Keratinocyte (primary cell): ENCODE results near the gene GAL. TPM values are rescaled to one million over a fixed set of nuclear protein-coding genes. Genes with fewer than 3 reads are reported as not detected.

Experiments used
- DNase-seq: peaks from one replicate; pipeline ENCODE4 v3.0.0-alpha.2; 2011; ENCODE audit warnings: low read depth, missing footprints, low spot score
- FAIRE-seq: peaks from 2 replicates; lab custom pipeline; 2011; peaks lifted over from hg19 to GRCh38; lab: Jason Lieb, UNC
- H2AFZ ChIP-seq: 2 replicates; pipeline ENCODE4 v1.6.0; 2012; ENCODE audit warnings: low read length, control low read depth, inconsistent platforms; ENCODE audit not compliant: control insufficient read depth
- H3K27ac ChIP-seq: 2 replicates; pipeline ENCODE4 v1.5.1; 2011; ENCODE audit warnings: low read length; ENCODE audit not compliant: control insufficient read depth, insufficient read depth
- H3K27me3 ChIP-seq: 3 replicates; pipeline ENCODE4 v1.6.0; 2011; ENCODE audit warnings: low read length; ENCODE audit not compliant: control insufficient read depth, insufficient read depth; ENCODE audit errors: extremely low read depth
- H3K36me3 ChIP-seq, 2 experiments: 2 replicates in 1 of 2; 3 replicates in 1 of 2; pipeline ENCODE4 v1.5.1; 2011; ENCODE audit warnings: low read length in 2 of 2, mild to moderate bottlenecking in 1 of 2; ENCODE audit not compliant: control insufficient read depth in 2 of 2, insufficient read depth in 2 of 2; ENCODE audit errors: extremely low read depth in 1 of 2
- H3K4me1 ChIP-seq: 3 replicates; pipeline ENCODE4 v1.5.1; 2011; ENCODE audit warnings: low read length; ENCODE audit not compliant: control insufficient read depth, insufficient read depth; ENCODE audit errors: extremely low read depth
- H3K4me2 ChIP-seq: 3 replicates; pipeline ENCODE4 v1.6.0; 2011; ENCODE audit warnings: low read depth, low read length; ENCODE audit not compliant: control insufficient read depth, insufficient read depth; ENCODE audit errors: extremely low read depth
- H3K4me3 ChIP-seq, 3 experiments: fragments of 200-600 bp in 1 of 3; sonication (generic) in 1 of 3; 2 replicates in 2 of 3; 3 replicates in 1 of 3; pipeline ENCODE4 v1.5.1; 2011 to 2016; ENCODE audit warnings: low read length in 3 of 3, mild to moderate bottlenecking in 3 of 3, control low read depth in 2 of 3, inconsistent platforms in 1 of 3, low read depth in 1 of 3, mixed read lengths in 1 of 3, mixed run types in 1 of 3, moderate library complexity in 1 of 3; ENCODE audit not compliant: control insufficient read depth in 2 of 3, insufficient read depth in 2 of 3; ENCODE audit errors: extremely low read depth in 1 of 3
- H3K79me2 ChIP-seq: 2 replicates; pipeline ENCODE4 v1.6.0; 2012; ENCODE audit warnings: low read length; ENCODE audit not compliant: control insufficient read depth, insufficient read depth
- H3K9ac ChIP-seq: 3 replicates; pipeline ENCODE4 v1.6.0; 2011; ENCODE audit warnings: low read length; ENCODE audit not compliant: control insufficient read depth, insufficient read depth; ENCODE audit errors: extremely low read depth
- H3K9me1 ChIP-seq: 3 replicates; pipeline ENCODE4 v1.6.0; 2011; ENCODE audit warnings: low read length; ENCODE audit not compliant: control insufficient read depth, insufficient read depth; ENCODE audit errors: extremely low read depth
- H3K9me3 ChIP-seq: 2 replicates; pipeline ENCODE4 v1.5.1; 2012; ENCODE audit warnings: low read depth, low read length; ENCODE audit not compliant: control insufficient read depth
- H4K20me1 ChIP-seq: 3 replicates; pipeline ENCODE4 v1.6.0; 2011; ENCODE audit warnings: low read length; ENCODE audit not compliant: control insufficient read depth, insufficient read depth; ENCODE audit errors: extremely low read depth
- EZH2 ChIP-seq: IDR thresholded peaks from one replicate; pipeline ENCODE4 v1.6.1; 2012; ENCODE audit warnings: inconsistent platforms, mild to moderate bottlenecking, low read length, moderate library complexity
- dilution Hi-C: fragments of 300-500 bp; cut with MboI; formaldehyde crosslinking; loops from one replicate; pipeline ENCODE4 v1.7.0; 2020; ENCODE audit warnings: low sequenced_read_pairs; ENCODE audit not compliant: extremely low pct_ligation_motif_present
- polyA plus RNA-seq, 5 experiments: library from polyadenylated mRNA; depleted of rRNA in 3 of 5; stranded (reverse) in 3 of 5; stranded (forward) in 1 of 5; unstranded in 1 of 5; fragments of >200 nt; gene quantifications; 1 replicate in 1 of 5; 2 replicates in 3 of 5; 3 replicates in 1 of 5; pipeline versions ENCODE4 v1.2.1 to v1.2.3, GENCODE V29; 2011 to 2012; ENCODE audit warnings: missing spikeins in 2 of 5, low read depth in 1 of 5, low replicate concordance in 1 of 5
- TF ChIP-seq, protein P1 (sequence below), 3 experiments: IDR thresholded peaks in 1 of 3; conservative IDR thresholded peaks in 1 of 3; optimal IDR thresholded peaks in 1 of 3; 2 replicates in 2 of 3; 3 replicates in 1 of 3; pipeline versions ENCODE3 to v1.5.1; 2011; ENCODE audit warnings: low read length in 3 of 3, mild to moderate bottlenecking in 3 of 3, moderate library complexity in 2 of 3, control low read depth in 1 of 3, inconsistent platforms in 1 of 3; ENCODE audit not compliant: insufficient read depth in 2 of 3; ENCODE audit errors: extremely low read depth in 1 of 3

Gene GAL
- polyA plus RNA-seq, 1 donor (not counting 4 experiments of a cell fraction or from before 2014, with no cell fraction given), result 2.2 TPM

GRCh38 chr11:68692115-68692514 is 7.8 kb downstream of the GAL start:
- H3K9ac ChIP-seq, result no peak overlapping the region
- peaks cover 17% of the 10 kb centered on the region for H3K27me3 ChIP-seq
- dilution Hi-C loops, result no loop called here
- DNase-seq, result no peak
- H3K27ac ChIP-seq, result no peak overlapping the region
- H3K4me2 ChIP-seq, result no peak overlapping the region
- no peaks in the 10 kb centered on the region for H4K20me1 ChIP-seq
- no peak for FAIRE-seq
- TF ChIP-seq, protein P1, sequence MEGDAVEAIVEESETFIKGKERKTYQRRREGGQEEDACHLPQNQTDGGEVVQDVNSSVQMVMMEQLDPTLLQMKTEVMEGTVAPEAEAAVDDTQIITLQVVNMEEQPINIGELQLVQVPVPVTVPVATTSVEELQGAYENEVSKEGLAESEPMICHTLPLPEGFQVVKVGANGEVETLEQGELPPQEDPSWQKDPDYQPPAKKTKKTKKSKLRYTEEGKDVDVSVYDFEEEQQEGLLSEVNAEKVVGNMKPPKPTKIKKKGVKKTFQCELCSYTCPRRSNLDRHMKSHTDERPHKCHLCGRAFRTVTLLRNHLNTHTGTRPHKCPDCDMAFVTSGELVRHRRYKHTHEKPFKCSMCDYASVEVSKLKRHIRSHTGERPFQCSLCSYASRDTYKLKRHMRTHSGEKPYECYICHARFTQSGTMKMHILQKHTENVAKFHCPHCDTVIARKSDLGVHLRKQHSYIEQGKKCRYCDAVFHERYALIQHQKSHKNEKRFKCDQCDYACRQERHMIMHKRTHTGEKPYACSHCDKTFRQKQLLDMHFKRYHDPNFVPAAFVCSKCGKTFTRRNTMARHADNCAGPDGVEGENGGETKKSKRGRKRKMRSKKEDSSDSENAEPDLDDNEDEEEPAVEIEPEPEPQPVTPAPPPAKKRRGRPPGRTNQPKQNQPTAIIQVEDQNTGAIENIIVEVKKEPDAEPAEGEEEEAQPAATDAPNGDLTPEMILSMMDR (optimal IDR thresholded peaks at IDR 0.05 in 1 of 3, IDR thresholded peaks at IDR 0.05 in 1 of 3, conservative IDR thresholded peaks at IDR 0.05 in 1 of 3; ENCODE audit: extremely low read depth in 1 of 3, insufficient read depth in 2 of 3, low read length in 3 of 3), result no peak
- no peak for TF ChIP-seq EZH2
- H3K36me3 ChIP-seq, result no peaks in the 10 kb centered on the region
- no peak overlapping the region for H2AFZ ChIP-seq
- no peaks in the 10 kb centered on the region for H3K9me1 ChIP-seq
- H3K9me3 ChIP-seq, result no peaks in the 10 kb centered on the region
- H3K4me1 ChIP-seq, result no peaks in the 10 kb centered on the region
- no peak overlapping the region for H3K4me3 ChIP-seq
- H3K79me2 ChIP-seq, result no peaks in the 10 kb centered on the region

DNA sequence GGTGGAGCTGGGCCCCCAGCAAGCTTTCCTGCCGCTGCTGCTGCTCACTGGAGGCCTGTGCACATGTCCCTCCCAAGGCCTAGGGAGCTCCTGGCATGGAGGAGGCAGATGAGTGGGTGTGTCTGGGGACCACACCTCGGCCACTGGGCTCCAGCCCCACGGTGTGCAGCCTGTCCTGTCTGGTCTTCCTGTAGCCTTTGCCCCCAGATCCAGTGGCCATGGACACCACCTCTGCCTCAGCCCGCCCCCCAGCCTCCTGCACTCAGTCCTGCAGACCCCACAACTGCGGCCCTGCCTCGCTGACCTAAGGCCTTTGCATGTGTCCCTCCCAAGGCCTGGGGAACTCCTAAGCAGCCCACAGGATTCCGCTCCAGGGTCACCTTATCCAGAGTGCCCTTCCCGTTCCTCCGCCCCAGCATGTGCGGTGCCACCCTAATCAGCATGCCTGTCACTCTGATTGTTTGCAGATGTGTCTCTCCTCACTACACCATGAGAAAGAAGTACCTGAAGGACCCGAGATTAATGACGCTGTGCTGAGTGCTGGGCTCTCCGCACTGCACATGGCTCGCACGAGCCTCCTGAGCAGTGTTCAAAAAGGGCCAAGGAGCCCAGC is 8.6 kb downstream of the GAL start:
- no peaks in the 10 kb centered on the region for H3K9me1 ChIP-seq
- no peak overlapping the region for H2AFZ ChIP-seq
- no peak overlapping the region for H3K27ac ChIP-seq
- dilution Hi-C loops, result no loop called here
- H4K20me1 ChIP-seq, result no peaks in the 10 kb centered on the region
- H3K4me1 ChIP-seq, result no peaks in the 10 kb centered on the region
- no peaks in the 10 kb centered on the region for H3K9me3 ChIP-seq
- H3K36me3 ChIP-seq, result no peaks in the 10 kb centered on the region
- no peak for FAIRE-seq
- no peak overlapping the region for H3K4me2 ChIP-seq
- DNase-seq, result no peak
- TF ChIP-seq, protein P1 (optimal IDR thresholded peaks at IDR 0.05 in 1 of 3, IDR thresholded peaks at IDR 0.05 in 1 of 3, conservative IDR thresholded peaks at IDR 0.05 in 1 of 3; ENCODE audit: extremely low read depth in 1 of 3, insufficient read depth in 2 of 3, low read length in 3 of 3), result no peak
- TF ChIP-seq EZH2, result no peak
- no peaks in the 10 kb centered on the region for H3K79me2 ChIP-seq
- H3K9ac ChIP-seq, result no peak overlapping the region
- no peak overlapping the region for H3K4me3 ChIP-seq
- H3K27me3 ChIP-seq, result peaks cover 17% of the 10 kb centered on the region
